ENCODE measurements around the gene DNMT1.
A peak's percentile ranks its signal among the peaks of the same experiment; 100 is the strongest.
"Not testable (repeated sequence)": the region's sequence is repeated elsewhere in the genome, so short reads cannot be mapped to it uniquely, and the experiment has no call there.

DNMT1 gene

GRCh38 chr19:10220695-10221094 lies 25.9 kb upstream of the DNMT1 start:
- no peak for DNase-seq

- peak; percentile 15 for DNase-seq
Measured at GRCh38 chr19:10219678-10220077, 24.9 kb upstream of the DNMT1 start.

GRCh38 chr19:10217085-10217484 lies 22.3 kb upstream of the DNMT1 start:
- no peak for DNase-seq

- DNase-seq = no peak
Measured at GRCh38 chr19:10214784-10215183, 20.0 kb upstream of the DNMT1 start.

GRCh38 chr19:10211691-10212090 lies 16.9 kb upstream of the DNMT1 start:
- no peak for DNase-seq

GRCh38 chr19:10211061-10211460 lies 16.3 kb upstream of the DNMT1 start:
- no peak for DNase-seq

- no peak for DNase-seq
Measured at GRCh38 chr19:10209315-10209714, 14.6 kb upstream of the DNMT1 start.

GRCh38 chr19:10207026-10207425 lies 12.3 kb upstream of the DNMT1 start:
- DNase-seq = no peak

- no peak for DNase-seq
Measured at GRCh38 chr19:10206226-10206885, 11.6 kb upstream of the DNMT1 start.

GRCh38 chr19:10205636-10206035 lies 10.9 kb upstream of the DNMT1 start:
- no peak for DNase-seq

- DNase-seq = no peak
Measured at GRCh38 chr19:10203686-10204085, 8.9 kb upstream of the DNMT1 start.

- no peak for DNase-seq
Measured at GRCh38 chr19:10201176-10201575, 6.4 kb upstream of the DNMT1 start.

- DNase-seq = not testable (repeated sequence)
Measured at GRCh38 chr19:10200101-10200500, 5.3 kb upstream of the DNMT1 start.

GRCh38 chr19:10198889-10199644 lies 4.3 kb upstream of the DNMT1 start:
- DNase-seq = not testable (repeated sequence)

GRCh38 chr19:10195199-10195519 lies 406 bp upstream of the DNMT1 start:
- no peak for DNase-seq

- DNase-seq = no peak
Measured at GRCh38 chr19:10193790-10194499, 808 bp downstream of the DNMT1 start.

GRCh38 chr19:10192922-10193321 lies 1.8 kb downstream of the DNMT1 start:
- DNase-seq = no peak

- DNase-seq = no peak
Measured at GRCh38 chr19:10191347-10191746, 3.4 kb downstream of the DNMT1 start.

- no peak for DNase-seq
Measured at GRCh38 chr19:10190026-10190425, 4.7 kb downstream of the DNMT1 start.

GRCh38 chr19:10189616-10190015 lies 5.1 kb downstream of the DNMT1 start:
- no peak for DNase-seq

- DNase-seq = no peak
Measured at GRCh38 chr19:10187315-10187714, 7.4 kb downstream of the DNMT1 start.

GRCh38 chr19:10184636-10185035 lies 10.1 kb downstream of the DNMT1 start:
- no peak for DNase-seq

GRCh38 chr19:10183926-10184325 lies 10.8 kb downstream of the DNMT1 start:
- no peak for DNase-seq

GRCh38 chr19:10182847-10183246 lies 11.9 kb downstream of the DNMT1 start:
- DNase-seq = no peak

Data from CD4-positive, alpha-beta T cell treated with Interferon gamma for 1 hour (primary cell).